HL-60/S4 treated with phorbol 12-myristate 13-acetate at 8.2 ng/mL for 4 days and 3 days (cell line): ENCODE measurements around the gene KRTAP13-3.

ENCODE experiments used
- in situ Hi-C: fragments of 300-500 bp; cut with MboI; formaldehyde crosslinking; loops from 2 replicates; pipeline ENCODE4 v1.15.0; 2022; ENCODE audit warnings: low sequenced_read_pairs

The KRTAP13-3 gene

GRCh38 chr21:30425826-30426225, at the start of gene KRTAP13-3:
Gene KRTAP13-3 (minus strand): TSS chr21:30425926. CDS start chr21:30425912, 14 bp downstream.
- in situ Hi-C loops, result no loop called here

- in situ Hi-C loops, result no loop called here
These were observed 43.4 kb upstream of the KRTAP13-3 start for GRCh38 chr21:30468900-30469714.

- in situ Hi-C loops, result no loop called here
These were observed 38.0 kb upstream of the KRTAP13-3 start for GRCh38 chr21:30463713-30464112.

- in situ Hi-C loops, result no loop called here
These were observed 22.8 kb upstream of the KRTAP13-3 start for GRCh38 chr21:30448514-30448913.

- in situ Hi-C loops, result no loop called here
These were observed 21.3 kb upstream of the KRTAP13-3 start for GRCh38 chr21:30447056-30447455.

GRCh38 chr21:30444204-30444603, 18.5 kb upstream of the KRTAP13-3 start:
- in situ Hi-C loops, result no loop called here

- in situ Hi-C loops, result no loop called here
These were observed 17.5 kb upstream of the KRTAP13-3 start for GRCh38 chr21:30443226-30443625.

GRCh38 chr21:30439975-30440374, 14.2 kb upstream of the KRTAP13-3 start, which contains the start of gene KRTAP15-1:
Gene KRTAP15-1 (plus strand): TSS chr21:30440275. CDS start chr21:30440328, 53 bp downstream.
- in situ Hi-C loops, result no loop called here

- in situ Hi-C loops, result no loop called here
These were observed 11.4 kb upstream of the KRTAP13-3 start for GRCh38 chr21:30437010-30437565.

- in situ Hi-C loops, result no loop called here
These were observed 8.4 kb upstream of the KRTAP13-3 start for GRCh38 chr21:30434033-30434631.

- in situ Hi-C loops, result no loop called here
These were observed 4.5 kb upstream of the KRTAP13-3 start, which contains the start of gene KRTAP13-4 for GRCh38 chr21:30430170-30430655. Gene KRTAP13-4 (plus strand): TSS chr21:30430220. CDS start chr21:30430276, 56 bp downstream.

- in situ Hi-C loops, result no loop called here
These were observed 1.0 kb upstream of the KRTAP13-3 start for GRCh38 chr21:30426731-30427130.

GRCh38 chr21:30415993-30416392, 9.7 kb downstream of the KRTAP13-3 start:
- in situ Hi-C loops, result no loop called here

GRCh38 chr21:30408782-30409494, 16.8 kb downstream of the KRTAP13-3 start:
- in situ Hi-C loops, result no loop called here

GRCh38 chr21:30395731-30396130, 30.0 kb downstream of the KRTAP13-3 start, which contains the start of gene KRTAP13-1:
Gene KRTAP13-1 (plus strand): TSS chr21:30396031. CDS start chr21:30396087, 56 bp downstream.
- in situ Hi-C loops, result no loop called here

- in situ Hi-C loops, result no loop called here
These were observed 34.2 kb downstream of the KRTAP13-3 start for GRCh38 chr21:30391492-30392025.

GRCh38 chr21:30382201-30382600, 43.5 kb downstream of the KRTAP13-3 start:
- in situ Hi-C loops, result no loop called here
